Measurements from ENCODE around the gene CCDC15.

The CCDC15 gene

GRCh38 chr11:124938970-124939369, 15.0 kb upstream of the CCDC15 start:
- in situ Hi-C loops (cut with MboI; ENCODE audit: low sequenced_read_pairs) = no loop called here

GRCh38 chr11:124941703-124942102, 12.3 kb upstream of the CCDC15 start:
- in situ Hi-C loops (cut with MboI; ENCODE audit: low sequenced_read_pairs) = no loop called here

- in situ Hi-C loops (cut with MboI; ENCODE audit: low sequenced_read_pairs) = no loop called here
Measured at GRCh38 chr11:124942466-124943253, 11.3 kb upstream of the CCDC15 start.

- in situ Hi-C loops (cut with MboI; ENCODE audit: low sequenced_read_pairs) = no loop called here
Measured at GRCh38 chr11:124943254-124943616, 10.8 kb upstream of the CCDC15 start.

- in situ Hi-C loops (cut with MboI; ENCODE audit: low sequenced_read_pairs) = no loop called here
Measured at GRCh38 chr11:124943741-124944140, 10.3 kb upstream of the CCDC15 start.

GRCh38 chr11:124944565-124944964, 9.4 kb upstream of the CCDC15 start:
- in situ Hi-C loops (cut with MboI; ENCODE audit: low sequenced_read_pairs) = no loop called here

- in situ Hi-C loops (cut with MboI; ENCODE audit: low sequenced_read_pairs) = no loop called here
Measured at GRCh38 chr11:124945826-124946225, 8.2 kb upstream of the CCDC15 start.

- in situ Hi-C loops (cut with MboI; ENCODE audit: low sequenced_read_pairs) = no loop called here
Measured at GRCh38 chr11:124946735-124947141, 7.3 kb upstream of the CCDC15 start.

GRCh38 chr11:124950601-124951330, 3.2 kb upstream of the CCDC15 start:
- in situ Hi-C loops (cut with MboI; ENCODE audit: low sequenced_read_pairs) = loop anchor here (25.0 kb wide), 1 partner anchor 387 kb away; no protein-coding TSS in a partner anchor

GRCh38 chr11:124951341-124951740, 2.7 kb upstream of the CCDC15 start:
- in situ Hi-C loops (cut with MboI; ENCODE audit: low sequenced_read_pairs) = loop anchor here (25.0 kb wide), 1 partner anchor 386 kb away; no protein-coding TSS in a partner anchor

- in situ Hi-C loops (cut with MboI; ENCODE audit: low sequenced_read_pairs) = loop anchor here (25.0 kb wide), 1 partner anchor 383 kb away; no protein-coding TSS in a partner anchor
Measured at GRCh38 chr11:124954590-124954955, 571 bp downstream of the CCDC15 start.

GRCh38 chr11:124955035-124955434, 1.0 kb downstream of the CCDC15 start:
- in situ Hi-C loops (cut with MboI; ENCODE audit: low sequenced_read_pairs) = loop anchor here (25.0 kb wide), 1 partner anchor 382 kb away; no protein-coding TSS in a partner anchor

- in situ Hi-C loops (cut with MboI; ENCODE audit: low sequenced_read_pairs) = loop anchor here (25.0 kb wide), 1 partner anchor 375 kb away; no protein-coding TSS in a partner anchor
Measured at GRCh38 chr11:124961972-124962609, 8.1 kb downstream of the CCDC15 start.

GRCh38 chr11:124968197-124968596, 14.2 kb downstream of the CCDC15 start:
- in situ Hi-C loops (cut with MboI; ENCODE audit: low sequenced_read_pairs) = loop anchor here (25.0 kb wide), 1 partner anchor 369 kb away; no protein-coding TSS in a partner anchor

GRCh38 chr11:124970925-124971324, 16.9 kb downstream of the CCDC15 start:
- in situ Hi-C loops (cut with MboI; ENCODE audit: low sequenced_read_pairs) = loop anchor here (10.0 to 25.0 kb wide), 2 partner anchors 154 to 366 kb away; no protein-coding TSS in a partner anchor

GRCh38 chr11:124971810-124972209, 17.8 kb downstream of the CCDC15 start:
- in situ Hi-C loops (cut with MboI; ENCODE audit: low sequenced_read_pairs) = loop anchor here (10.0 to 25.0 kb wide), 2 partner anchors 153 to 365 kb away; no protein-coding TSS in a partner anchor

- in situ Hi-C loops (cut with MboI; ENCODE audit: low sequenced_read_pairs) = loop anchor here (10.0 kb wide), 1 partner anchor 148 kb away; no protein-coding TSS in a partner anchor
Measured at GRCh38 chr11:124976531-124976930, 22.5 kb downstream of the CCDC15 start.

- in situ Hi-C loops (cut with MboI; ENCODE audit: low sequenced_read_pairs) = loop anchor here (10.0 kb wide), 1 partner anchor 148 kb away; no protein-coding TSS in a partner anchor
Measured at GRCh38 chr11:124977006-124977405, 23.0 kb downstream of the CCDC15 start.

GRCh38 chr11:124978316-124978715, 24.3 kb downstream of the CCDC15 start:
- in situ Hi-C loops (cut with MboI; ENCODE audit: low sequenced_read_pairs) = loop anchor here (10.0 kb wide), 1 partner anchor 146 kb away; no protein-coding TSS in a partner anchor

- in situ Hi-C loops (cut with MboI; ENCODE audit: low sequenced_read_pairs) = no loop called here
Measured at GRCh38 chr11:124982043-124982442, 28.0 kb downstream of the CCDC15 start.
